ENCODE results near the gene FKBP2. TPM values are rescaled to one million over a fixed set of nuclear protein-coding genes. Genes with fewer than 3 reads are reported as not detected.
A peak's percentile ranks its signal among the peaks of the same experiment; 100 is the strongest.

Gene FKBP2
- total RNA-seq, 1 experiment from 2014 or later = 41.0 TPM

DNA sequence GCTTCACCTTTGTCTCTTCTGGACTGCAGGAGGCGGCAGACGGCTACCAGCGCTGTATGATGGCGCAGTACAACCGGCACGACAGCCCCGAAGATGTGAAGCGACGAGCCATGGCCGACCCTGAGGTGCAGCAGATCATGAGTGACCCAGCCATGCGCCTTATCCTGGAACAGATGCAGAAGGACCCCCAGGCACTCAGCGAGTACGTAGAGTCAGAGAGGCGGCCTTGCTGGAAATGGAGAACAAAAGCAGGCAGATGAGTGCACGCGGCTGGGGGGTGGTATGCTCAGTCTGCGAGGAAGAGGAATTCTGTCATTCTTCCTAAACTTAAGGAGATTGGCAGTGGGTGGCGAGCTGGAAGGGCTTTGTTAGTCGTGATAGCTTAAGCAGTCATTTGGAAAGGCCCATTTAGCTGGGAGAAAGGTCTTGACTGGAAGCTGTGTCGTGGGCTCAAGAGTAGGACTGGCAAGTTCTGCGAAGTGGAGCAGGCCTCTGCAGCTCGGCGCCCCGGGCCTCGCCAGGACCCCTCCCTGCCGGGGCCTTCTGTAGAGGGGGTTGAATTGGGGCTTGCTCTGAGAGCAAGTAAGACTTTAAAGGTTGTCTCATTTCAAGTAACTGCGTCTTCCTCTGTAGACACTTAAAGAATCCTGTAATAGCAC lies 37.3 kb upstream of the FKBP2 start:
- no peak overlapping the region for H4K5ac ChIP-seq (ENCODE audit: insufficient read length, low read depth, low read length)
- Mint-ChIP-seq H3K27ac (peak overlapping the region in 2 of 3 experiments; percentile 88 to 91; a peak in 4 of 7 replicates), H3K9me3 (no peaks in the 10 kb centered on the region; a peak in 1 of 5 replicates), H3K36me3 (ENCODE audit: insufficient read depth in 1 of 3, low read depth in 3 of 3) (peaks cover 44 to 86% (median 77%) of the 10 kb centered on the region in 3 experiments; a peak in 6 of 7 replicates), H3K4me3 (no peak overlapping the region), H3K27me3 (ENCODE audit: low read depth) (no peaks in the 10 kb centered on the region), H3K4me1 (peaks cover 13 to 14% of the 10 kb centered on the region in 2 experiments)
- no peaks in the 10 kb centered on the region for H3K79me2 ChIP-seq (ENCODE audit: insufficient read depth, low read length)
- H2BK12ac ChIP-seq (ENCODE audit: insufficient read length, low read depth, low read length) = no peak overlapping the region
- no peaks in the 10 kb centered on the region for H3K27me3 ChIP-seq (ENCODE audit: insufficient read depth, low read length)
- no CpG with 5 or more reads among the region's 27 CpGs for WGBS (ENCODE audit: extremely low coverage, insufficient read length, low lambda C conversion rate)
- H2AK5ac ChIP-seq (ENCODE audit: insufficient read length, low read length) = no peak overlapping the region
- H3K23ac ChIP-seq (ENCODE audit: insufficient read length, low read depth, low read length) = no peak overlapping the region
- H3K4me2 ChIP-seq (ENCODE audit: insufficient read depth, insufficient read length, low read length) = no peak overlapping the region
- no peaks in the 10 kb centered on the region for H3K79me1 ChIP-seq (ENCODE audit: insufficient read depth, low read depth, low read length, poor library complexity, severe bottlenecking)
- H3K27ac ChIP-seq (ENCODE audit: insufficient read length, low read depth, low read length) = no peak overlapping the region
- H2BK5ac ChIP-seq (ENCODE audit: insufficient read length, low read length) = no peak overlapping the region
- H3K9me3 ChIP-seq (ENCODE audit: control insufficient read depth, low read depth, low read length) = no peaks in the 10 kb centered on the region
- H4K8ac ChIP-seq (replicated peaks; ENCODE audit: insufficient read length, low read depth, low read length) = no peak overlapping the region
- no peak overlapping the region for H3K4ac ChIP-seq (ENCODE audit: low read depth, low read length)
- no peak overlapping the region for H2BK20ac ChIP-seq (ENCODE audit: low read depth, low read length, poor library complexity, severe bottlenecking)
- H4K91ac ChIP-seq (ENCODE audit: insufficient read length, low read depth, low read length) = no peak overlapping the region
- H2AFZ ChIP-seq (ENCODE audit: low read length) = no peak overlapping the region
- no peak overlapping the region for H3K56ac ChIP-seq (ENCODE audit: insufficient read length, low read depth, low read length)
- H3K18ac ChIP-seq (ENCODE audit: insufficient read length, low read depth, low read length) = no peak overlapping the region
- DNase-seq = no peak
- H4K20me1 ChIP-seq (ENCODE audit: control insufficient read depth, insufficient read depth, insufficient read length) = no peaks in the 10 kb centered on the region
- no peaks in the 10 kb centered on the region for H3K4me1 ChIP-seq (ENCODE audit: insufficient read depth, low read length)
- H3K9ac ChIP-seq (ENCODE audit: extremely low read depth, insufficient read length, low read length) = no peak overlapping the region
- no peak overlapping the region for H2BK15ac ChIP-seq (ENCODE audit: low read depth, low read length)
- no peak overlapping the region for H2BK120ac ChIP-seq (ENCODE audit: low read depth, low read length, poor library complexity, severe bottlenecking)
- H3T11ph ChIP-seq (ENCODE audit: low read length) = no peak overlapping the region
- H3K14ac ChIP-seq (ENCODE audit: insufficient read depth, low read length) = no peak overlapping the region
- TF ChIP-seq, protein P1, sequence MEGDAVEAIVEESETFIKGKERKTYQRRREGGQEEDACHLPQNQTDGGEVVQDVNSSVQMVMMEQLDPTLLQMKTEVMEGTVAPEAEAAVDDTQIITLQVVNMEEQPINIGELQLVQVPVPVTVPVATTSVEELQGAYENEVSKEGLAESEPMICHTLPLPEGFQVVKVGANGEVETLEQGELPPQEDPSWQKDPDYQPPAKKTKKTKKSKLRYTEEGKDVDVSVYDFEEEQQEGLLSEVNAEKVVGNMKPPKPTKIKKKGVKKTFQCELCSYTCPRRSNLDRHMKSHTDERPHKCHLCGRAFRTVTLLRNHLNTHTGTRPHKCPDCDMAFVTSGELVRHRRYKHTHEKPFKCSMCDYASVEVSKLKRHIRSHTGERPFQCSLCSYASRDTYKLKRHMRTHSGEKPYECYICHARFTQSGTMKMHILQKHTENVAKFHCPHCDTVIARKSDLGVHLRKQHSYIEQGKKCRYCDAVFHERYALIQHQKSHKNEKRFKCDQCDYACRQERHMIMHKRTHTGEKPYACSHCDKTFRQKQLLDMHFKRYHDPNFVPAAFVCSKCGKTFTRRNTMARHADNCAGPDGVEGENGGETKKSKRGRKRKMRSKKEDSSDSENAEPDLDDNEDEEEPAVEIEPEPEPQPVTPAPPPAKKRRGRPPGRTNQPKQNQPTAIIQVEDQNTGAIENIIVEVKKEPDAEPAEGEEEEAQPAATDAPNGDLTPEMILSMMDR (conservative IDR thresholded peaks at IDR 0.05) = no peak
- H3K23me2 ChIP-seq (ENCODE audit: insufficient read length, low read depth, low read length, poor library complexity, severe bottlenecking) = no peaks in the 10 kb centered on the region
